OCI-LY1 (cell line): ENCODE results near the gene FERMT2.

Experiments
- EZH2 ChIP-seq: fragments of 200-600 bp; sonication (generic), shearing (Covaris generic); IDR thresholded peaks from 2 replicates; pipeline ENCODE4 v1.8.0; 2017; ENCODE audit warnings: borderline replicate concordance, mixed run types, mild to moderate bottlenecking, antibody characterized with exemption, low read length, moderate library complexity, mixed read lengths
- TF ChIP-seq, protein P1 (sequence below): fragments of 200-600 bp; sonication (generic), shearing (Covaris generic); IDR thresholded peaks from 2 replicates; pipeline ENCODE4 v1.5.1; 2017; ENCODE audit warnings: mild to moderate bottlenecking, antibody characterized with exemption, low read length, moderate library complexity, mixed read lengths

DNA sequence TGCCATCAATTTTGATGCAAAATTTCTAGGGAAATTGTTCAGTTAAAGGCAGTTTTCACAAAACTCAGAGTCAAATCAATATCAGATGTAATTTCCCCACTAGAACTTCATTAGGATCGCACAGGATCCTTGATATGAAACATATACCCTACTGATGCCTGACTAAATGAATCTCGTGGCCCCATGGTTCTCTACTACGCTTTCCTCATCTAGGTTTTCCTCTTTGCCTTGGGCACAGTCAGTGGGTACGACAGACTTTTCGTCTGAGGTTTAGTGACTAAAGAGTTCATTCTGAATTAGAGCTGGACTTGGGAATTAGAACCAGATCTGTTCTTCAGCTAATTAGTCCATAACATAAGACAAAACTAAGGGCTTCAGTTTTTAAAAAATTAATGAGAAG, 117.0 kb downstream of the FERMT2 start:
- TF ChIP-seq, protein P1, sequence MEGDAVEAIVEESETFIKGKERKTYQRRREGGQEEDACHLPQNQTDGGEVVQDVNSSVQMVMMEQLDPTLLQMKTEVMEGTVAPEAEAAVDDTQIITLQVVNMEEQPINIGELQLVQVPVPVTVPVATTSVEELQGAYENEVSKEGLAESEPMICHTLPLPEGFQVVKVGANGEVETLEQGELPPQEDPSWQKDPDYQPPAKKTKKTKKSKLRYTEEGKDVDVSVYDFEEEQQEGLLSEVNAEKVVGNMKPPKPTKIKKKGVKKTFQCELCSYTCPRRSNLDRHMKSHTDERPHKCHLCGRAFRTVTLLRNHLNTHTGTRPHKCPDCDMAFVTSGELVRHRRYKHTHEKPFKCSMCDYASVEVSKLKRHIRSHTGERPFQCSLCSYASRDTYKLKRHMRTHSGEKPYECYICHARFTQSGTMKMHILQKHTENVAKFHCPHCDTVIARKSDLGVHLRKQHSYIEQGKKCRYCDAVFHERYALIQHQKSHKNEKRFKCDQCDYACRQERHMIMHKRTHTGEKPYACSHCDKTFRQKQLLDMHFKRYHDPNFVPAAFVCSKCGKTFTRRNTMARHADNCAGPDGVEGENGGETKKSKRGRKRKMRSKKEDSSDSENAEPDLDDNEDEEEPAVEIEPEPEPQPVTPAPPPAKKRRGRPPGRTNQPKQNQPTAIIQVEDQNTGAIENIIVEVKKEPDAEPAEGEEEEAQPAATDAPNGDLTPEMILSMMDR = no peak
- TF ChIP-seq EZH2 = no peak
